Mucosa of descending colon (tissue), 3 donors: ENCODE data around the gene TMEM144. TPM values are rescaled to one million over a fixed set of nuclear protein-coding genes. Genes with fewer than 3 reads are reported as not detected.

Source experiments
- ATAC-seq: fragments of 200-7000 bp; cut with Tn5 transposase; one replicate; pipeline ENCODE4 v1.9.1; 2020; ENCODE audit warnings: mild to moderate bottlenecking, moderate library complexity
- DNase-seq, 3 donors: peaks; one replicate each; pipeline ENCODE4 v3.0.0-alpha.2; 2020
- H3K36me3 ChIP-seq: fragments of 200-600 bp; one replicate; pipeline ENCODE4 v1.8.0; 2021; ENCODE audit warnings: low read depth, mild to moderate bottlenecking
- H3K4me1 ChIP-seq: fragments of 200-600 bp; one replicate; pipeline ENCODE4 v1.8.0; 2021; ENCODE audit warnings: low read depth, mild to moderate bottlenecking
- H3K4me3 ChIP-seq: fragments of 200-600 bp; one replicate; pipeline ENCODE4 v1.8.0; 2021; ENCODE audit warnings: mild to moderate bottlenecking
- H3K9me3 ChIP-seq: fragments of 200-600 bp; one replicate; pipeline ENCODE4 v1.8.0; 2021; ENCODE audit warnings: mild to moderate bottlenecking
- CTCF ChIP-seq: fragments of 200-600 bp; IDR thresholded peaks from one replicate; pipeline ENCODE4 v1.8.0; 2022; ENCODE audit warnings: antibody characterized with exemption, mild to moderate bottlenecking
- intact Hi-C, 2 donors: fragments of 100-400 bp; cut with DNase I in 1 of 2; cut with micrococcal nuclease in 1 of 2; formaldehyde crosslinking; loops; one replicate each; pipeline versions ENCODE4 v1.11.0 to v1.11.1; 2022; cut with DNase I, micrococcal nuclease
- total RNA-seq, 3 donors: library from RNA; stranded (reverse); fragmentation: NEBNext Ultra II Directional in 2 of 3; extraction: Animal tissue kit (Norgen Biotek cat#: 25700) in 2 of 3; gene quantifications; one replicate each; pipeline versions ENCODE4 v1.2.1 to v1.2.4, GENCODE V29; 2021 to 2023
- donor health status: DM: no; HTN: no; CAD: no; lungs with moderate emphysema.
- donor health status: DM: no; HTN: no; CAD: no.
- donor health status: DM: no; HTN: yes; CAD: no.

The TMEM144 gene
- total RNA-seq, 3 donors from 2014 or later = 16.1 to 36.7 (median 32.4) TPM

GRCh38 chr4:158170691-158171561 lies 39.4 kb upstream of the TMEM144 start:
- intact Hi-C loops = loop anchor here in 1 of 2 donors (5.0 kb wide), 1 partner anchor 179 kb away; no protein-coding TSS in a partner anchor
- TF ChIP-seq CTCF = no peak
- Histone ChIP-seq H3K4me3 (no peak overlapping the region), H3K9me3 (no peaks in the 10 kb centered on the region), H3K36me3 (no peaks in the 10 kb centered on the region), H3K4me1 (peaks cover 13% of the 10 kb centered on the region)
- peak; percentile 44 for ATAC-seq
- DNase-seq = peak; percentile 60 to 65 (median 64)

GRCh38 chr4:158172261-158173258 lies 37.7 kb upstream of the TMEM144 start, which contains the start of gene GASK1B:
TSS of gene GASK1B (minus strand) at chr4:158173025. CDS start at chr4:158171375, 1,650 bp downstream.
- peak; percentile 39 for TF ChIP-seq CTCF
- H3K4me1 ChIP-seq = peaks cover 13% of the 10 kb centered on the region
- DNase-seq = peak in 2 of 3 donors; percentile 34 to 78
- H3K36me3 ChIP-seq = no peaks in the 10 kb centered on the region
- H3K4me3 ChIP-seq = no peak within 1 kb of the TSS
- peak; percentile 83 for ATAC-seq
- H3K9me3 ChIP-seq = no peaks in the 10 kb centered on the region
- intact Hi-C loops = loop anchor here (2.0 to 5.0 kb wide), 2 partner anchors 180 kb away; no protein-coding TSS in a partner anchor

DNA sequence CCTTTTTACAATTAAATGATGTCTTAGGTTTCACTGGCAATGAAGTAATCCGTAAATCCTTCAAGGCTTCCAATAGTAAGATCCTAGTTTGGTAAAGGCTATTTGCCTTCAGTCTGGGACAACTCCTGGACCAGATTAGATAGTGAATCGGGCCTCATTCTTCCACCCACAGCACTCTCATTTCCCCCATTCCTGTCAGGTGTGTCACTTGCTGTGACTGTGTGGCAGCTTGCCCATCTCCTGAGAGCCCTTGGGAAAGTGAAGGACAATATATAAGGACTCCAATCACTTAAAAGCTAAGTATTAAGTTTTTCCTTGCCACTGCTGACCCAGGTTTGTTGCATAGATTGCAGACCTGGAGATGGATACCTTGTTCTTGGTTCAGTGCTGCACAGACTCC lies 34.2 kb upstream of the TMEM144 start:
- ATAC-seq (peak; percentile 30), DNase-seq (peak in 1 of 3 donors; percentile 29)
- peaks cover 13% of the 10 kb centered on the region for H3K4me1 ChIP-seq
- H3K36me3 ChIP-seq = no peaks in the 10 kb centered on the region
- no peak overlapping the region for H3K4me3 ChIP-seq
- TF ChIP-seq CTCF = no peak
- intact Hi-C loops = no loop called here
- no peaks in the 10 kb centered on the region for H3K9me3 ChIP-seq

DNA sequence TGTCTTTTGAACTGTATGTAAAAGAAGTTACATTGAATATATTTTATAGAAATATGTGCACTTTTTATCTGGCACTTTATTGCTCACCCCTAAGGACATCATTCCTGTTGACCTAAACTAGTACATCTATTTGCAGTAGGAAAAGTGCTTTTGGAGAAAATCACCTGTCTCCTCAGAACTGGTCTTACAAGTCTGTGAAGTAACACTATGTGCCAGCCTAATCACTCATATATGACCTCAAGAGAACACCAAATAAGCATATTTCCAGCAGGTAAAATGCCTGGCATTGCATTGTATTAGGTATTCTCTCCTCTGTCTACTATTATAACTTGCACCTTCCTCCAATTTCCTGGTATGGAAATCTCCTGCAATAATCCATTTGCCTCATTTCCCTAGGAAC lies 33.5 kb upstream of the TMEM144 start:
- Histone ChIP-seq H3K36me3 (no peaks in the 10 kb centered on the region), H3K4me1 (peaks cover 10% of the 10 kb centered on the region), H3K9me3 (no peaks in the 10 kb centered on the region), H3K4me3 (no peak overlapping the region)
- intact Hi-C loops = no loop called here
- ATAC-seq (no peak), DNase-seq (no peak)
- no peak for TF ChIP-seq CTCF

GRCh38 chr4:158179465-158179864 lies 30.8 kb upstream of the TMEM144 start:
- no peak overlapping the region for H3K4me3 ChIP-seq
- no peaks in the 10 kb centered on the region for H3K36me3 ChIP-seq
- intact Hi-C loops = no loop called here
- DNase-seq (no peak), ATAC-seq (no peak)
- no peak for TF ChIP-seq CTCF
- no peaks in the 10 kb centered on the region for H3K9me3 ChIP-seq
- H3K4me1 ChIP-seq = no peaks in the 10 kb centered on the region
